ENCODE measurements around the gene PLXNB3.

The PLXNB3 gene

GRCh38 chrX:153774576-153775292, 10.7 kb downstream of the PLXNB3 start:
- no peak for DNase-seq

GRCh38 chrX:153775293-153776119, 11.5 kb downstream of the PLXNB3 start:
- no peak for DNase-seq

- DNase-seq = no peak
Observed at GRCh38 chrX:153776120-153776599, 12.1 kb downstream of the PLXNB3 start.

- no peak for DNase-seq
Observed at GRCh38 chrX:153776611-153777045, 12.6 kb downstream of the PLXNB3 start.

GRCh38 chrX:153777261-153778090, 13.4 kb downstream of the PLXNB3 start:
- no peak for DNase-seq

- no peak for DNase-seq
Observed at GRCh38 chrX:153778181-153778580, 14.1 kb downstream of the PLXNB3 start.

GRCh38 chrX:153778684-153779101, 14.6 kb downstream of the PLXNB3 start:
- no peak for DNase-seq

- DNase-seq = no peak
Observed at GRCh38 chrX:153779891-153780677, 16.0 kb downstream of the PLXNB3 start.

- no peak for DNase-seq
Observed at GRCh38 chrX:153780678-153781427, 16.8 kb downstream of the PLXNB3 start, which contains the start of gene SRPK3. Gene SRPK3, plus strand, starts transcription at chrX:153781041. Its CDS starts 46 bp downstream, at chrX:153781087.

GRCh38 chrX:153781428-153782047, 17.5 kb downstream of the PLXNB3 start:
- DNase-seq = no peak

- DNase-seq = no peak
Observed at GRCh38 chrX:153782313-153782712, 18.3 kb downstream of the PLXNB3 start.

GRCh38 chrX:153782871-153783270, 18.8 kb downstream of the PLXNB3 start:
- no peak for DNase-seq

GRCh38 chrX:153783378-153784013, 19.4 kb downstream of the PLXNB3 start:
- no peak for DNase-seq

GRCh38 chrX:153784325-153784967, 20.4 kb downstream of the PLXNB3 start:
- DNase-seq = no peak

- no peak for DNase-seq
Observed at GRCh38 chrX:153786669-153787068, 22.6 kb downstream of the PLXNB3 start.

GRCh38 chrX:153789654-153790053, 25.6 kb downstream of the PLXNB3 start:
- no peak for DNase-seq

GRCh38 chrX:153791104-153791852, 27.2 kb downstream of the PLXNB3 start:
- DNase-seq = no peak

- no peak for DNase-seq
Observed at GRCh38 chrX:153792368-153792767, 28.3 kb downstream of the PLXNB3 start.

GRCh38 chrX:153793291-153793690, 29.2 kb downstream of the PLXNB3 start:
- DNase-seq = no peak

All from activated T-cell treated with anti-CD3 and anti-CD28 coated beads, Interleukin-2, amount 50 U/mL, for 48 hours (primary cell).